ENCODE results near the gene DLGAP1.

The DLGAP1 gene

DNA sequence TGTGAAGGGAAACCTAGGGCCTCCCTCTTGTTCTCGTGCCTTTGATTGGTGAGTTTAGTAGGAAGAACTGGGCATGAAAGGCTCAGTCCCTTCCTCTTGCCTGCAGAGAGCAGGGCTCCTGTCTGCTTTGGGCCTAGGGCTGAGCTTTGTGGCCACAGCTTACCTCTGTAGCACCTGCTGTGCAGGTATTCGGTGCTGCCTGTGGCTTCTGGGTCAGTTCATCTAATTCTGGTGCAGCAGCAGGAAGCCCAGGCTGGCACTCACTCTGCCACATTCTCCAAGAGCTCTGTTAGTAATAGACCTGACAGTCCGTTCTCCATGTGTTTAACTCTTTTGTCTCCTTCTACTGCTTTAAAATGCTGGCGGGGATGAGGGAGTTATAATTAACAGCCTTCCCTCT is 96.5 kb downstream of the DLGAP1 start:
- TF ChIP-seq, protein P1, sequence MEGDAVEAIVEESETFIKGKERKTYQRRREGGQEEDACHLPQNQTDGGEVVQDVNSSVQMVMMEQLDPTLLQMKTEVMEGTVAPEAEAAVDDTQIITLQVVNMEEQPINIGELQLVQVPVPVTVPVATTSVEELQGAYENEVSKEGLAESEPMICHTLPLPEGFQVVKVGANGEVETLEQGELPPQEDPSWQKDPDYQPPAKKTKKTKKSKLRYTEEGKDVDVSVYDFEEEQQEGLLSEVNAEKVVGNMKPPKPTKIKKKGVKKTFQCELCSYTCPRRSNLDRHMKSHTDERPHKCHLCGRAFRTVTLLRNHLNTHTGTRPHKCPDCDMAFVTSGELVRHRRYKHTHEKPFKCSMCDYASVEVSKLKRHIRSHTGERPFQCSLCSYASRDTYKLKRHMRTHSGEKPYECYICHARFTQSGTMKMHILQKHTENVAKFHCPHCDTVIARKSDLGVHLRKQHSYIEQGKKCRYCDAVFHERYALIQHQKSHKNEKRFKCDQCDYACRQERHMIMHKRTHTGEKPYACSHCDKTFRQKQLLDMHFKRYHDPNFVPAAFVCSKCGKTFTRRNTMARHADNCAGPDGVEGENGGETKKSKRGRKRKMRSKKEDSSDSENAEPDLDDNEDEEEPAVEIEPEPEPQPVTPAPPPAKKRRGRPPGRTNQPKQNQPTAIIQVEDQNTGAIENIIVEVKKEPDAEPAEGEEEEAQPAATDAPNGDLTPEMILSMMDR (IDR thresholded peaks at IDR 0.05): no peak
- no peak for TF ChIP-seq ZFX (IDR thresholded peaks at IDR 0.05; ENCODE audit: borderline replicate concordance)
- H3K27ac ChIP-seq: no peak overlapping the region; the same call in 1 of the 2 replicates

DNA sequence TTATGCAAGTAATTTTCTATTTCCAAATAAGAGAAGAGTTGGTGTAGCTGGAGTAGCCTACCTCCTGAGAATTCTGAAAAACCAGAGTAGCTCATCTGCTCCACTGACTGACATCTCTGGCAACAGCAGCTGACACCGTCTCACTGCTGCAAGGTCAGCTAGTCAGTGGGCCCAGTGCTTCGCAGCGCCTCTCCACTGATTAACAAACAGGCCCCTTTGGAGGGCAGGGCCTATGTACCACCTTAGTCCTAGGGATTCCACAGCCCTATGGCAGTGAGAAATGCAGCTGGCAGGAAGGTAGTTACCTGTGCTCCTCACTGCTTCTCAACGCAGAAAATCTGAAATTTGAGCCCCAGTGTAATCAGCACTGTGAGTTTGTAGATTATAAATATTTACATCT is 97.5 kb downstream of the DLGAP1 start:
- TF ChIP-seq ZFX (IDR thresholded peaks at IDR 0.05; ENCODE audit: borderline replicate concordance): no peak
- TF ChIP-seq, protein P1 (IDR thresholded peaks at IDR 0.05): no peak
- peak overlapping the region; percentile 14; the same call in 1 of the 2 replicates for H3K27ac ChIP-seq

DNA sequence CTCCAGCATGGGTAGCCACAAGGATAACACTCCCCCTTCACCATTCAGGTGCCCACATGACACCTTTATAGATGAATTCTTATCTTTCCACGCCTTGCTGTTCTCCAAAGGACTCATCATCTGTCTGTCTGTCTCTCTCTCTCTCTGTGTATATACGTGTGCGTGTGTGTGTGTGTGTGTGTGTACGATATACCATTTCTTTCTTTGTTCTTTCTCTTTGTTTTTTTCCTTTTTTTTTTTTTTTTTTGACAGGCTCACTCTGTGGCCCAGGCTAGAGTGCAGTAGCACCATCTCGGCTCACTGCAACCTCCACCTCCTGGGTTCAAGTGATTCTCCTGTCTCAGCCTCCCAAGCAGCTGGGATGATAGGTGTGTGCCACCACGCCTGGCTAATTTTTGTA is 98.2 kb downstream of the DLGAP1 start:
- H3K27ac ChIP-seq: no peak overlapping the region
- no peak for TF ChIP-seq ZFX (IDR thresholded peaks at IDR 0.05; ENCODE audit: borderline replicate concordance)

DNA sequence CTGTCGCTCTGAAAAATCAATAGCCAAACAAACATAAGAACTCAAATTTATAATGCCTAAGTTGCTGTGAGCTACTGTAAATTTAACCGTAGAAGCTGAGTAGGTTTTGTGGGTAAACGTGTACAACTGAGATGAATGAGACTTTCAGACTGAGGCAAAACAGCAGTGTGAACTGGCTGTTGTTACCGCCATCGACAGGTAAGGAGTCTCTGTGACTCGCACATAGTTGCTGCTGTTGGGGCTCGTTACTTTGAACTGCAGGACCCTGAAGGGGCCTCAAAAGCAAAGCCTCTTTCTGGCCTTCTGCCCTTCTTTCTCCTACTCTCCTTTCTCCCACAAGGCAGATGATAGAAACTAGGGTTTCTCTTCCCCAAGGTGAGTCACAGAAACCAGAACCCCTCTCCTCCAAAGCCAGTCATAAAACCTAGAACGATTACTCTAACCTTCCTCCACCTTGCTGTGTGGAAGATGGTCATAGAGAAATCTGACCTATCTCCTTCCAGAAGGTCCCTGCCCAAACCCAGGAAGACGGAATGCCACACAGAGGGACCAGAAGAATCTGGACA is 101.2 kb downstream of the DLGAP1 start:
- TF ChIP-seq, protein P1 (IDR thresholded peaks at IDR 0.05): no peak
- TF ChIP-seq ZFX (IDR thresholded peaks at IDR 0.05; ENCODE audit: borderline replicate concordance): no peak
- no peak overlapping the region for H3K27ac ChIP-seq

DNA sequence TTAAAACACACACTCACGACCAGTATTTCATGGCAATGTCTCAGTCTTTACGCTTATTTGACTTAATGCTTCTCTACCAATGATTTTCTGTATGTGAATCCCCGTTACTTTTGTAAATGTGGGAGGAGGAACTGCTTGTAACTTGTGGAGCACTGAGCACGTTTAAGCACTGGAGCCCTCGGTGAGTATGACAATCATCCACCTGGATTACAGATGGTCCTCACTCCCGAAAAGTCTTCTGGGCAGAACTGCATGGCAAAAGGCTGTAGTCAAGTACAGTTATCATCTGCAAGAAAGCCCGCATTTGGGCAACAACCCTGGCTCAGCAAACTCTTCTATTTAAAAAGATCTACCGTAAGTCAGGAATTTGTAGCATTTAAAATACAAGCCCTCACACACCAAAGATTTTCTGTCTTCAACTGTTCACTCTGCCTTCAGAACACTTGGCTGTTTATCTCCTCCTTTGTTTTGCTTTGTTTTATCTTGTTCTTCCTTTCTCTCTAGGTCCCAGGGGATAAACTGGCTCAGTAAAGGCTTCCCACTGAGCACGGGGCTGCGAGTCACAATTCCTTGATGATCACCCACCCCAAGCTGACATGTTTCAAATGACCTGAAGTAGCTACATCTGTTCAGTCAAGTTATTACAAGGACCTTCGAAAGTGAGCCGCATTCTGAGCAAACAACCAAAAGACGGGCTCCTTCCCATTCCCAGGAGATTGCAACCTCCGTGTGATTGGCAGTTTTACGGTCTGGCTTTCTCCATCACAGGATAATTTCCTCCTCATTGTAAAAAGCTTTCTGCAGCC is 102.2 kb downstream of the DLGAP1 start:
- TF ChIP-seq, protein P1 (IDR thresholded peaks at IDR 0.05): no peak
- TF ChIP-seq ZFX (IDR thresholded peaks at IDR 0.05; ENCODE audit: borderline replicate concordance): no peak
- no peak overlapping the region for H3K27ac ChIP-seq

DNA sequence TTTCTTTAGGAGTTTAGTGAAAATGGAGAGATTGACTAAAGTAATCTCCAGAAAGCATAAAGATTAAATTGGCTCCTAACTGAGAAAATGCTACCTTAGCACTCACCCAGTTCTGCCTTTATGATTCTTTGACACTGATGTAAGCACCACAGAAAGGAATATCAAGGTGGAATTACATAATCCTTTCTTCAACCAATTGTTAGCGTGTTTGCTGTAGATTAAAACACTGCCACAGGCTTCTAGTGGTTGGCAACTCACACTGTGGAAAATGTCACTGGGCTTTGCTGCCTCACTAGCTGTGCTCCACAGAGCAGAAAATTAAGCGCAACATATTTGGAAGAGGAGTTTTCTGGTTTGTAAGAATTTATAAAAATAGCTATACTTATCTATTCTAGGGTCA is 104.1 kb downstream of the DLGAP1 start:
- H3K27ac ChIP-seq: no peak overlapping the region
- TF ChIP-seq ZFX (IDR thresholded peaks at IDR 0.05; ENCODE audit: borderline replicate concordance): no peak
- TF ChIP-seq, protein P1 (IDR thresholded peaks at IDR 0.05): no peak

DNA sequence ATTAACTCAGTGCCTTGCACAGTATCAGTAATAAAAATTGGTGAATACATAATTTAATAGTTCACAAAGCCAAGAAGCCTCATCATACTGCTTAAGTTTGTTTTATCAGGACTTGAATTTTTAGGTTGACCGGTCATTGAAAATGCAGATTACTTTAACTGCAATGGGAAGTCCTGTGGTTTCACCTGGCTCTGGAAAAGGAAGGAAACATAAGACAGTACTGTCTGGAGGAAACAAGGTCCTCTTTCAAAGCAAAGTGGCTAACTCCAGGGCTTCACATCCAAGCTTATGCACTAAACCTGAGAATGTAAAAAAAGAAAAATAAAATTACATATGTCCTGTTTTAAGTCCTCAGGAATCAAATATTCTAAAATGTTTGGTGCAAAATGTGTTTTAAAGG is 119.7 kb downstream of the DLGAP1 start:
- no peak overlapping the region for H3K27ac ChIP-seq
- TF ChIP-seq ZFX (IDR thresholded peaks at IDR 0.05; ENCODE audit: borderline replicate concordance): no peak
- TF ChIP-seq, protein P1 (IDR thresholded peaks at IDR 0.05): no peak
